Testis (tissue), 2 donors: ENCODE results near the gene CD300E.

Source experiments
- CTCF ChIP-seq, 3 experiments: fragments of 450-650 bp in 2 of 3; fragments of 200-600 bp in 1 of 3; sonication (generic) in 1 of 3; IDR thresholded peaks; one replicate each; pipeline ENCODE4 v1.5.1; 2016 to 2019; ENCODE audit warnings: antibody characterized with exemption in 3 of 3, mild to moderate bottlenecking in 2 of 3, moderate library complexity in 1 of 3
- POLR2A ChIP-seq: fragments of 450-650 bp; IDR thresholded peaks from one replicate; pipeline ENCODE4 v1.6.1; 2017; ENCODE audit warnings: antibody characterized with exemption, mild to moderate bottlenecking, moderate library complexity

DNA sequence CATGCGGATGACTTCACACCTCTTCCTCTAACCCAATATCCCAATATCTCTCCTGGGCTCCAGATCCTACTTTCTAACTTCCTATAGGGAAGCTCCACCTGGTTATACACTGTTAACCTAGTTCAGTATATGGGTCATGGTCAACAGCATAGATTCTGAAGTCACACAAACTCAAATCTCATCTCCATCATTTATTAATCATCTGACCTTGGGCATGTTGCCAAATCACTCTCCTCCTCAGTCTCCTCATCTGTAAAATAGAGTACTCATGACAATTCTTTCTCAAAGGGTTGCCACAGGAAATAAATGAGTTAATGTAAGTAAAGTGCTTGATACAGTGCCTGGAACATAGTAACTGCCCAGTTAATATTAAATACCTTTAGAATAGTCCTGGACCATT lies 593 bp upstream of the CD300E start:
- no peak for TF ChIP-seq CTCF (IDR thresholded peaks at IDR 0.05)
- no peak for TF ChIP-seq POLR2A
